Measurements from ENCODE around the gene FBXW11.

FBXW11 gene

GRCh38 chr5:172015346-172015745, 8.9 kb upstream of the FBXW11 start:
- no peak for DNase-seq (ENCODE audit: low spot score)

- DNase-seq (ENCODE audit: low spot score) = no peak
These were observed 3.8 kb upstream of the FBXW11 start for GRCh38 chr5:172010278-172010677.

DNA sequence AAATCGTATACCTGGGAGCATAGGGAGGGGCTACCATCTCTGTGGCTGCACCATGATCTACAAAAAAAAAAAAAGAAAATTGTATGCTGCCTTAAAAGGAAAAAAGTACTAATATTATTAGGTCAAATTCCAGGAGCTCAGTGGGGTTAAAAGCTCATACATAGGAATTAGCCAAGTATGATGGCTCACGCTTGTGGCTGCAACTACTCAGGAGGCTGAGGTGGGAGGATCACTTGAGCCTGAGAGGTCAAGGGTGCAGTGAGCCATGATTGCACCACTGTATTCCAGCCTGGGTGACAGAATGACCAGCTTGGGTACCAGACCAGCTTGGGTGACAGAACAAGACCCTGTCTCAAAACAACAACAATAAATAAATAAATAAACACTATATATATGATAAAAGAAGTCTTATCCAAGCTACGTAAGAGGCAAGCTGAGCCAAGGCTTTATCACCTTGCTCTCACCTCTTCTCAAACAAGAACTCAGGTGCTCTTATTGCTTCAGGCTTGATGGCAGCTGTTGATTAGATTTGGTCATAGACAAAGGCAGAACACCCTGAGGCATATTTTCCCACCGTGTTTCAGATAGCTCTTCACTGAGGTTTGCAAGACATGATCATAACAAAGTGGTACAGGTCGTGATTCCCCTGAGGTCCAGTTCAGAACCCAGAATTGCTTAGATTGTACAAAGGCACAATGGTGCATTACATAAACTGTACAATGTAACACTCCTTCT, 3.3 kb upstream of the FBXW11 start:
- no peak for DNase-seq (ENCODE audit: low spot score)

DNA sequence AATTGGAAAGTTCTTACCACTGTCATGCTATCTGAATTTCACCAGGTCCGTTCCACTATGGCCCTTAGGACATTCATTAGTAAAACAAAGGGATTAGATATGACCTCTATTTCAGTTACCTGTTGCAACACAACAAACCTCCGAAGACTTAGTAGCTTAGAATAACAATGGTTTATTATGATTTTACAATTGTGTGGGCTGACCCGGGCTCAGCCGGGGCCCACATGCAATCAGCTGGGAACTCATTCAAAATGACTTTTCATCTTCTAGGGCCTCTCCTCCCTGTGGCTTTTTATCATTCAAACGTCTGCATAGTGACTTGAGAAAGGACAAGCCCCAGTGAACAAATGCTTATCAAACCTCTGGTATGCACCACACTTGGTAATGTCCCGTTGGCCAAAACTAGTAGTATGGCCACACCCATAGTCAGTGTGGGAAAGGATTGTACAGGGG, 2.3 kb upstream of the FBXW11 start:
- DNase-seq (ENCODE audit: low spot score) = no peak

DNA sequence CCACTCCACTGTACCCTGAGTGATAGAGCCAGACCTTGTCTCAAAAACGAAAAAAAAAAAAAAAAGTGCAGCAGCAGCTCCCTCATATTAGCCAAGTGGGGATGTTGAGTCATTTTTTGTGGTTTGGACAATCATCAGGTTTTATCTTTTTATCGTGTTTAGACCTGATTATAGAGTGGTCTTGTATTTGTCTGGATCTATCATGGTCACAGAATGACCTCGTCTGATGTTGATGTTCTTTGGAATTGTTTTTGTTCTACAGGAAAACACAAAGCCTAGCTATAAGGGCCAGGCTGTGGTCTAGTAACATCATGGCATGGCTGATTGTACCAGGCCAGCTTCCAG, 1.6 kb upstream of the FBXW11 start:
- no peak for DNase-seq (ENCODE audit: low spot score)

DNA sequence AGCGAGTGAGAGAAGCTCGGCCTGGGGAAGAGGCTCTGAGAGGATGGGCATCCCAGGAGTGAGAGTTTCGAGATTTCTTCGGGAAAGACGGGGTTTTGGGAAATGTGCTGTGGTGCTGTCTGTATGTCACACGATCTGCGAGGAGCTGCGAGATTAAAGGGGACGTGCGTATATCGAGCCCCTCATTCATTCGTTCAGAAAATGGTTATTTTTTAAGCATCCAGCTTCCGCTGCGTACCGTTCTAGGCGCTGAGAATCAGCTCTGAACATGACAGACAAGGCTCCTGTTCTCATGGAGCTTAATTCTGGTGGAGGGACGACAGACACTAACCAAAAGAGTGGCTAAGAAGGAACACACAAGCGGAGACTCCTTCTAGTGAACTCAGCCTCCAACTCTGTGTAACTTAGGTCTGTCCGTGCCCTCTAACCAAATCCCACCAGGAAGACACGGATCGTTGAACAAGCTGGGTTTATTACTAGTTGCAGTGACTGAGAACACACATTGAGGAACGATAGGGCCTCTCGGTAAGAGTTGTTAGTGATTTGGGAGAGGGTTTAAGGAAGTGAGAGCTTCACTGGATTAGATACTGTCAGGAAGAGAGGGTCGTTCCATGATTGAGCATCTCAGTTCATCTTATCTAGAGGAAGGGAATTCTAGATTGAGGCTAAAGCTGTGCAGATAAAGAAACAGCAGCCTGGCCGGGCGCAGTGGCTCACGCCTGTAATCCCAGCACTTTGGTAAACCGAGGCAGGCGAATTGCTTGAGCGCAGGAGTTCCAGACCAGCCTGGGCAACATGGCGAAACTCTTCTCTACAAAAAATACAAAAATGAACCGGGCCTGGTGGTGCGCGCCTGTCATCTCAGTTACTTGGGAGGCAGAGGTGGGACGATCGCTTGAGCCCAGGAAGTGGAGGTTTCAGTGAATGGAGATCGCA, 1.0 kb upstream of the FBXW11 start:
- DNase-seq (ENCODE audit: low spot score) = no peak

GRCh38 chr5:172005708-172006320, 624 bp downstream of the FBXW11 start:
- DNase-seq (ENCODE audit: low spot score) = peak; percentile 73

GRCh38 chr5:172004824-172005237, 1.6 kb downstream of the FBXW11 start:
- DNase-seq (ENCODE audit: low spot score) = no peak

DNA sequence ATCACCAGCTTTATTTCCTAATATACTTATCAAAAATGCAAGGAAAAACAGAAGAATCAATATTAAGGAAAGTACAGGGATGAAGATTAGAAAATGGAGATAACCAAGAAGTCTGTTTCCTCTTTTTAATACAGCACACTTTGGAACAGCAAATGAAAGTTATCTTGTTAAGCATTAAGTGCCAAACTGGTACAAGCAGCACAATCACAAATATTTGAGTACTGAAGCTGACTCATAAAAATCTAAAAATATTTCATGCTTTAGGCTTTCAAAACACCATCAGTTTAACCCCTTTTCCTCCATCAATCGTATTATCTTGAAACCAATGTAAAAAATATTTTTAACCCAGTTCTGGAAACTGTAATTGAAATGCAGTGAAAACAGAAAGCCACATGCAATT, 2.7 kb downstream of the FBXW11 start:
- DNase-seq (ENCODE audit: low spot score) = no peak

DNA sequence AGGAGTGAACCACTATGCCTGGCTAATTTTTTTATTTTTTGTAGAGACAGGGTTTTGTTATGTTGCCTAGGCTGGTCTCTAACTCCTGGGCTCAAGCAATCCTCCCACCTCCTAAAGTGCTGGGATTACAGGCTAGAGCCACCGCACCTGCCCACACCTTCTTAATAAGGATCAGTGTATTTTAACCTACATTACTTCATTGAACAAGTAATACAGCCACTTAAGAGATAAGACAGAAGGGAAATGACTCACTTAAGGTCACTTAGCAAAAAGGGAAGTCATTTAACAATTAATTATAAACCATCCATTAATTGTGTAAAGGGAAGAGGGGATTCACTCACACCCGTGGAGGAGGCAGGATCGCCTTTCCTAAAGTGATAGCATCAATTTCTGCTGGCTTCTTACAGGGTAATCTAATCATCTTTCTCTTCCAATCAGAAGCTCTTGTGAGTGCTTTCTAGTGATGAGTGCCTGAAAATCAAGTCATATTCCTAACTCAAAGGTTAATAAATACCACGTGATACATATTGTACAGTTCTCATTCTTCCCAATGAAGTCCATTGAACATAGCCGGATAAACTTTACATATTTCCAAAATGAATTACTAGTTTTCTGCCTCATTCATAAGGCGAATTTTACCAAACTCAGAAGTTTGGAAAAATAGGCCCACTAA, 3.5 kb downstream of the FBXW11 start:
- no peak for DNase-seq (ENCODE audit: low spot score)

GRCh38 chr5:172002310-172002709, 4.1 kb downstream of the FBXW11 start:
- no peak for DNase-seq (ENCODE audit: low spot score)

DNA sequence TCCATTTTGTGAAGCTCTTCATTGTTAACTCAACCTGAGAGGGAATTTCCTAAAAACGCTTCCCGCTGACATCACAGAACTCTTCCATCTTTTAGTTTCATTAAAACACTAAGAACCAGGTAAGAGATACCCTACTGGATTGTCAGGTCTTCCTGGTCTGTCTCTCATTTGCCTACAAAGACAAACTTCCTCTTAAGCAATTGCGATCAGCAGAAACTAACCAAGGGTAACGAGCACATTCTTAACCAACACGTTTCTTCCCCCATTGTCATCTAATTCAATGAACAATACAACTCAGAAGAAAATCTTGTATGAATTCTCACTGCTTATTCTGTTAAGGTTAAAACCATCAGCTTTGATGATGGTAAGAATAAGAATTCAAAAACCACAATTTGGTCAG, 6.6 kb downstream of the FBXW11 start:
- no peak for DNase-seq (ENCODE audit: low spot score)

DNA sequence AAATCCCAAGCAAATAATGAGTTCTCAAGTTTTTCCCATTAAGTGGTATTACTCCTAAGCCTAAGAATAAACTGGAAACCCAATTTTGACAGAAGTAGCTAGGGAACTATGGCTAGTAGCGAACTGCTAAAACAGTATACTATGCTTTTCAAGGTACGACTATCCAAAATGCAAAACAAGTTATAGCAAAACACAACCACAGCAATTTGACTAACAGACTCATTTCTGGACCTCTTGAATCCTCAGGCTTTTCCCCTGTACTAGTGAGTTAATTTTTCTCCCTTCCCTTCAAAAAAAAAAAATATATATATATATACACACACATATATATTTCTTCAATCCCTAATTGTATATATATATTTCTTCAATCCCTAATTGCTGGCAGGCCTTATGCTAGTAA, 7.3 kb downstream of the FBXW11 start:
- no peak for DNase-seq (ENCODE audit: low spot score)

- DNase-seq (ENCODE audit: low spot score) = no peak
These were observed 9.4 kb downstream of the FBXW11 start for GRCh38 chr5:171997011-171997410.

DNA sequence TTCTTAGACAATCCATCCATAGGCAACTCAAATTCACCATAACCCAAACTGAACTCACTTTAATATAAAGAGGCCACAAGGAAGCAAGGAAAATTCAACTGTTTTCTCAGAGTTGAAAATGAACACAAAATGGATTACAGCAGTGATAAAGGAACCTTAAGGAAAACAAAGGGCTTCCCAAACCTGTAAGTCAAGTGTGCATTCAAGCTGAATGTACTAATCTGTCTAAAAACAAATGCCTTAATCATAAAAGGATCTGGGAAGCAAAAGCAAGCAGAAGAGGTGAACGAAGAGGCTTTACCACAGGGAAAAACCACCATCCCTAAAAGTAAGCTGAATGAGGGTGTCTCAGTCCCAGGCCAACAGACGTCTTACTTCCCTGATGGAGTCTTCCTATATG, 13.6 kb downstream of the FBXW11 start:
- no peak for DNase-seq (ENCODE audit: low spot score)

- no peak for DNase-seq (ENCODE audit: low spot score)
These were observed 14.1 kb downstream of the FBXW11 start for GRCh38 chr5:171992305-171992704.

DNA sequence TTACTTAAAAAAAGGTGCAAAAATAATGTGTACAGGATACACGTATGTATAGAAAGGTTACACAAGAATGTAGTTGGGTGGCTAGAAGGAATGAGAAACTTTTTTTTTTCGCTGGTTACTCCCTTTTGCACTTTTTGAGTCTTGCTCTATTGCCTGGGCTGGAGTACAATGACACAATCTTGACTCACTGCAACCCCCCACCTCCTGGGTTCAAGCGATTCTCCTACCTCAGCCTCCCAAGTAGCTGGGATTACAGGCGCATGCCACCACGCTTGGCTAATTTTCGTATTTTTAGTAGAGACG, 15.8 kb downstream of the FBXW11 start:
- no peak for DNase-seq (ENCODE audit: low spot score)

- no peak for DNase-seq (ENCODE audit: low spot score)
These were observed 16.3 kb downstream of the FBXW11 start for GRCh38 chr5:171989946-171990712.

DNA sequence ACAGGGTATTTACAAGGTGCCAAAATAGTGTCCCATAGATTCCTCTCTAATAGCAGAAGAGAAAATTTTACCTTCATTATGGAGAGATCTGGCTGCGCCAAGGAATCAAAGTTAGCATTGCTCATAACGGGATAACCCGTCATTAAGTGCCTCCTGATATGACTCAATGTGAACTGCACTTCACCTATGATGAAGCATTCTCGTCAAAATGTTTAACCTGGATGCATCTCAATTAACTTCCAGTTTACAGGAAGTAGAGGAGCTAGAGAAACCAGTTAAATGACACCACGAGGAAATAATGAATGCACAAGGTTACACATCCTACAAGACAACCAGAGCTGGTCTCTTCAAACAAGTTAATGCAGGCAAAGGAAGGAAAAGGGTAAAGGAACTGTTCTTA, 17.2 kb downstream of the FBXW11 start:
- DNase-seq (ENCODE audit: low spot score) = no peak

GRCh38 chr5:171986772-171987171, 19.7 kb downstream of the FBXW11 start:
- no peak for DNase-seq (ENCODE audit: low spot score)

DNA sequence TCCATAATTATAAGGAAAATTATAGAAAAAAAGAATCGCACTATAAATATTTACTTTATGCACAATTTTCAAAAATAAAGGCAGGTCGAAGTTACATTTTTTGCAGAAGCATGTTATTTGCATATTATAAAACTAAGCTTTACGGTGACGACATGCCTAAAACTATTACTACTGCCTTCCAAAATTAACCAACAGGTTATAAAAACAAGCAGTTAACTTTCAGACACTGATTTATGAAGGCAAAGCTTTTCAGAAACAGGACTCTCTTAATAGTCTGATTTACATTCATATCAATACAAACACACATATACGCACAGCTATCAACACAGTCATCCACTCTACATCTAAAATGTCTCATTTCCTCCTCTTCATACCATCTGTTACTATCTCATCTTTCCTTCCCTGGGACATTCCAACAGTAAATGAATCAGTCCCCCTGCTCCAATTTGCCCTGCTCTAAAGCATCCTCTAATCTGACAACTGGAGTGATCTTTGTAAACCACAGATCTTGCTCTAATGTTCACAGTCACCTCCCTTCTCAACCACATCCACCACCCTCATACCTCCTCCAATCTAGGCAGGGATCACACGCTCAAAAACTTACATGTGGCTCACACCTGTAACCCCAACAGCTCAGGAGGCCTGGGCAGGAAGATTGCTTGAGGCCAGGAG, 21.6 kb downstream of the FBXW11 start:
- DNase-seq (ENCODE audit: low spot score) = no peak
